Subcutaneous adipose tissue (tissue), 4 donors: Measurements from ENCODE around the gene KRTAP19-8. TPM values are rescaled to one million over a fixed set of nuclear protein-coding genes. Genes with fewer than 3 reads are reported as not detected.

ENCODE experiments used
- CTCF ChIP-seq: fragments of 450-650 bp; IDR thresholded peaks from one replicate; pipeline ENCODE4 v1.5.1; 2016; ENCODE audit warnings: low read depth, mild to moderate bottlenecking, control low read depth, antibody characterized with exemption, moderate library complexity
- total RNA-seq, 4 donors: library from RNA; depleted of rRNA; stranded (reverse); fragments of >200 nt; gene quantifications; one replicate each; pipeline ENCODE4 v1.1.0, GENCODE V29; 2016

The KRTAP19-8 gene
- total RNA-seq, 4 donors from 2014 or later, result not detected

- no peak for TF ChIP-seq CTCF
Observed at GRCh38 chr21:31034378-31034777, 3.9 kb downstream of the KRTAP19-8 start.

- TF ChIP-seq CTCF, result no peak
Observed at GRCh38 chr21:31030367-31031106, 7.7 kb downstream of the KRTAP19-8 start.

- TF ChIP-seq CTCF, result no peak
Observed at GRCh38 chr21:31023680-31024079, 14.6 kb downstream of the KRTAP19-8 start.

- no peak for TF ChIP-seq CTCF
Observed at GRCh38 chr21:31022306-31022705, 16.0 kb downstream of the KRTAP19-8 start.

- no peak for TF ChIP-seq CTCF
Observed at GRCh38 chr21:31018232-31018631, 20.0 kb downstream of the KRTAP19-8 start.

- TF ChIP-seq CTCF, result no peak
Observed at GRCh38 chr21:31014891-31015290, 23.4 kb downstream of the KRTAP19-8 start.

- no peak for TF ChIP-seq CTCF
Observed at GRCh38 chr21:31012133-31013089, 25.9 kb downstream of the KRTAP19-8 start.
